NCI-H128 (cell line): ENCODE measurements around the gene LAMB3.

Experiments used
- DNase-seq: peaks from one replicate; lab custom pipeline; 2025; ENCODE audit not compliant: unreplicated experiment; lab: John Stamatoyannopoulos, UW

LAMB3 gene

DNA sequence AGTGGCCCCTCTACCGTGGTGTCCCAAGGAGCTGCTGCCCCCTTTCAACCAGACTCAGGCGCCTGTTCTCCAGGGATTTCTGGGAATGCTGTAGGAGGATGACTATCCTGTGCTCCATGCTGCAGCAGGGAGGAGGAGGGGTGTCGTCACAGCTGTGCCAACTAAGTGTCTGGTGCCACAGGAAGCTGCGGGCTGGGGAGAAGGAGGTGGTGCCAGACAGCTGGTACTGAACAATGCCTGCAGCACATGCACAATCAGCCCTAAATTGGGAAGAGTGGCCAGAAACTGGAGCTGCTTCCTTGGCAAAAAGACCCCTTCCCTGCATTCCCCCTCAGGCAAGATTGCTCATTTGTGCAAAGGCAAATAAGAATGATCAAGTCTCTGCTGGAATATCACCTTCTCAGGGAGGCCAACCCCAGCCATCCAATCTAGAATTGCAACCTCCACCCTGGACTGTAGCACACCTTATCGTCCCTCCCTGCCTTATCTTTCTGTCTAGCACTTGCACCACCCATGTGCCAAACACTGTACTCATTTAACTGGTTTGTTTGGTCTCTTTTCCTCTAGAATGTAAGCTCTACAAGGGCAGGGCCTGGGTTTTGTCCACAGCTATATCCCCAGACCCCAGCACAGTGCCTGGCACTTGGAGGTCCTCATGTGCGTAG is 33.3 kb downstream of the LAMB3 start:
- DNase-seq = no peak

DNA sequence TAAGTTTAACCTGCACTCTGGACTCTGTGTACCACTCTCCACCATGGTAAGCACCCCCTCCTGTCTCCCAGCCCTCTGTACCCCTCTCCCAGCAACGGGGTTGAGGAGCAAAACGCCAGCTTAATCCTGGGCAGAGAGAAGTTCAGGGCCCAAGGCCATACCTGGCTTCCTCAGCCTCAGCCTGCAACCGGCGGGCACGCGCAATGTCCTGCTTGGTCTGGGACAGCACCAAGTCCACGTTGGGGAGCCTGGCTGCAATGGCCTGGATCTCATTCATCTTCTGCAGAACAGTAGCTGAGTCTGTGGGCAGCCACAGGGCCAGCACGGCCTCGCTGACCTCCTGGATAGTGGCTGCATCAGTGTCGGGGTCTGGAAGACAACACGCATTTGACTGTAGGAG is 33.9 kb downstream of the LAMB3 start:
- DNase-seq = no peak

DNA sequence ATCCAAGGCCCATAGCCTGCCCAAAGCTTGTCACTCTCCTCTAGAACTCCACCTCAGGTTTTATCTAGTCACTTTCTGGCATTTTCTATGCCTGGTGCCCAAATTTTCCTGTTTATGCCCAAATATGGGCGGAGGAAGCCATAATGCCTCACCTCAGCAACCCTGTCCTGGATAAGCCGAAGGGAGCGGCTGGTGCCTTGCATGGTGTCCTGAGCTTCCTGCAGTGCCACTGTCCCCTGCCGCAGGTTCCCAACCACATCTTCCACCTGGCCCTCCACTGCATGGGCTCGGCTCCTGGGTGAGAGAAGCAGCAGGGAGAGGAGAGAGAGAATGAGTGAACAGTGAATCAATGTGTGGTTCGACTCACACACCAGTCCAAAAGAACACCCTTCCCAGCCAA is 34.5 kb downstream of the LAMB3 start:
- DNase-seq = no peak

DNA sequence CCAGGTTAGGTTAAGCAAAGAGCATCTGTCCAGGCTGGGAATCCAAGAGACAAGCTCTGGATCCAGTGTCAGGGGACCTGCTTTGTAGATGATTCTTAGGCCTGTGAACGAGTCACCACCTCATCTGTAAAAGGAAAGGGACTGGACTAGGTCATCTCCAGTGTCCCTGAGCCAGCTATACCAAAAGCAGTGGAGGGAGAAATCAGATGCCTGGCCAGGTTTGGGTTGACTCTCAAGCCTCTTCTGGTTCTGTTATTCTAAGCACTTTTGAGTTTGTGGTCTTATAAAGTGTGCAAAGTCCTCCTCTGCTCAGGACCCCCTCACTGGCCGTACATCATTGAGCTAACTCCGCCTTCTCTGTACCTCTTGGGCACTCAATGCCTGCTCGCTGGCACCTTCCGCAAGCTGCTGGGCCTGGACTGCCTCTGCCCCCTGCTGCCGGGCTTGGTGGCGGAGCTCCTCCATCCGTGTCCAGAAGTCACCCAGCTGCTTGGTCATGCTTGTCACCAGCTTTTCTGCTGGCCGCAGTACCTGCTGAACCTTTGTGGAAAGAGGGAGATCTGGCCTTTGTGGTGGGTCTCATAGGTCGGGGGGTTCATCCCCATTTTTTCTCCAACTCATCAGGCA is 35.1 kb downstream of the LAMB3 start:
- DNase-seq = no peak

DNA sequence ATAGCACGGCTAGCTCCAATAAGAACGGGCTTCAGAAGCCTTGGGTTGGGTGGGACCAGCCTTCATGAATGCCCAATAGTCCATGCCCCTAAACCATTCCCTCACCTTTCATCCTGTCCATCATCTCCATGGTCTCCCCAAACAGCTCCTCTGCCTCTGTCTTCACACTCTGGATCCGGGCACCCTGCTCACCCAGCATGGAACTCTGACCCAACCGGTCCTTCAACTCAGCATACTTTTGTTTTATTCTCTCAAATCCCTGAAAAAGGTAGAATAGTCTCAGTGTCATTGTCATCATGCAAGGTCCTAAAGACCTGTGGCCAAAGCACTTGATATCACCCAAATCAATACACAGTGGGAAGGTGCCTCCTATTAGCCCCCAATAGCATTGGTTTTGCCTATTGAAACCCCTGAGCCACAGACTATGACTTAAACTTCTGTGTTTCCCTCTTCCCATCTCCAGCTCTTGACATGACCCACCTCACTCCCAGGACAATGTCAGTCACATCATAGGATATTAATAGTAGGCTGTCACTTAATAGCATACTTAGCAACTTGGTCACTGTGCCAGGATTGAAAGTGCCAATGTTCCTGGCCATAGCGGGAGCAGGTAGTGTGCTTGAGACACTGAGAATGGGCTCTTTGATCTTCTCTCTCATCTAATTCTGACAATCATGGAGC is 35.7 kb downstream of the LAMB3 start:
- DNase-seq = no peak

DNA sequence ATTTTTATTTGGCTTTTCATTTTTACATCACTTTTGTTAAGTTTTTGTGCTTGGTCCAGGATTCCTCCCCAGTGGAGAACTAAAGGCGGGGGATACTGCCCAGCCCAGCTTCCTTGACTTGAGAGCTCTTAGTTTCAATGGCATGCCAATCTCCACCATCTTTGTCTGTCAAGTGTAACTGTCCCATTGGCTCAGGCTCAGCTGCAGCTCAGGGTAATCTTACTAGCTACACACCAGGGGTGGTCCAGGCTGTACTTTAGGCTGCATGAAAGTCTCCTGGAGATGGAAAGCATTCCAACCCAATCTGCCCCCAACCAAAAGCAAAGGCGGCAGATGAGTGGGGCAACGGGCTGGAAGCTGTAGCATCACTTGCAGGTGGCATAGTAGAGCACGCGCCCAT is 37.3 kb downstream of the LAMB3 start:
- no peak for DNase-seq

DNA sequence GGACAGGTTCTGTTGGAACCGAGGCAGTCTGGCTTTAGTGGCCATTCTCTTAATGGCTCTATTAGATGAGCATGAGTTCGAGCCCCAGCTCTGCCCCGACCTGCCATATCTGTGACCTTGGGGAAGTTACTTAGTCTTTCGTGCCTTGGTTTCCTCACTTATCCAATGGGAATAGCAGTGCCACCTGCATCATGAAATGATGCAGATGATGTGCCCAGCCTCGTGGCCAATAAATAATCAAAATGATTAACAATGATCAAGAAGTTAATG is 38.1 kb downstream of the LAMB3 start:
- DNase-seq = no peak

DNA sequence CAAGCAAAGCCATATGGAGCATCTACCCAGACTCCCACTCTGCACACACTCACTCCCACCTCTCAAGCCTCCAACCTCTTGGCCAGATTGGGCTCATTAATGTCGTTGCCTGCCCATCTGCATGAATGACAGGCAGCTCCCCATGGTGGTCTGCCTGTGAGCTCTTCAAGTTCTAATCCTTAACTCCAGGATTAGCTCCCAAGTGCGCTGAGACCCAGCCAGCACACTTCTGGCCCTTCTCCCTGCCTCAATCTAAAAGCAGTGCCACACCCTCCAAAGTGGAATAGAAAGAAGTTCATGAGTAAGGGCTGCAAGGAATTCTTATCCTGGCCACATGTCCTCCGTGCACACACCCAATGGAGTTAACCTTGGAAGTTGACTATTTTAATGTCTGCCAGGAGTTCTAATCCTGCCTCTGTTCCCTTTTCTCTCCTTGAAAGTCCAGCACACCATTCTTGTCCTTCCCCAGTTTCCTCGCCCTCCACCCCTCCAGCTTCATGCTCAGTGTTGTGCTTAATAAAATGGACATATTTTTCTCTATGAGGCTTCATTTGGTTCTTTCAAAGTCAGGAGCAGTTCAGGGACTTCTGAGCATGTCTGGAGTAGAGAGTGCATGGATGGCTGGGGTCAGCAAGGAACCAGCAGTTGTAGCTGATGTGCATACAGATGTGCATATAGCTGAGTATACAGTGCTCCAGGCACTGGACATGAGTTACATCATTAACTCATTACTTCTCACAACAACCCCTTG is 38.6 kb downstream of the LAMB3 start:
- DNase-seq = no peak

DNA sequence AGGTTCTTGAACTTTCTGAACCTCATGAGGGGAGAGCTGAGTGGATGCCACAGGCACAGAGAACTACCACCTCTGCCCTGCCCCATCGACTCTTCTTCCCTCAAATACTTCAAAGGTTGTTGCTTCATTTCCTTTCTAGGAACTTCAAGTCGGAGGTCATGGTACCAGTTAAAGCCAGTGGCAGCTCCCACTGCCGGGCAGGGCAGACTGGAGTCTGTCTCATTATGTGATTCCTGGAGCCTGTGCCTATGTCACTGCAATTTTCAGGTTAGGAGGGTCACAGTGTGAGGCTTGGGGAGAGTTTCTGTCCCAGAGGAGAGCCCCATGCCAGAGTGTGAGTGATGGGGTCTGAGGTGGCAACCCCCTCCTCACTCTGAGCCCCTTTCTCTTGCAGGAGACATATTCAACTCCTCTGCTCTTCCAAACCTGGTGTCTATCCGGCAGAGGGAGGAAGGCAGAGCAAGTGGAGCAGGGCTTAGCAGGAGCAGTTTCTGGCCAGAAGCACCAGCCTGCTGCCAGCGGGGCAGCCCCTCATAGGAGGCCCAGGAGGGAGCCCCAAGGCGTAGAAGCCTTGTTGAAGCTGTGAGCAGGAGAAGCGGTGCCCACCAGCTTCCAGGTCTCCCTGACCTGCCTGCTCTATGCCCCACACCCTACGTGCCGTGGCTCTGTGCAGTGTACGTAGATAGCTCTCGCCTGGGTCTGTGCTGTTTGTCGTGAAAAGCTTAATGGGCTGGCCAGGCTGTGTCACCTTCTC is 39.4 kb downstream of the LAMB3 start:
- DNase-seq = no peak

DNA sequence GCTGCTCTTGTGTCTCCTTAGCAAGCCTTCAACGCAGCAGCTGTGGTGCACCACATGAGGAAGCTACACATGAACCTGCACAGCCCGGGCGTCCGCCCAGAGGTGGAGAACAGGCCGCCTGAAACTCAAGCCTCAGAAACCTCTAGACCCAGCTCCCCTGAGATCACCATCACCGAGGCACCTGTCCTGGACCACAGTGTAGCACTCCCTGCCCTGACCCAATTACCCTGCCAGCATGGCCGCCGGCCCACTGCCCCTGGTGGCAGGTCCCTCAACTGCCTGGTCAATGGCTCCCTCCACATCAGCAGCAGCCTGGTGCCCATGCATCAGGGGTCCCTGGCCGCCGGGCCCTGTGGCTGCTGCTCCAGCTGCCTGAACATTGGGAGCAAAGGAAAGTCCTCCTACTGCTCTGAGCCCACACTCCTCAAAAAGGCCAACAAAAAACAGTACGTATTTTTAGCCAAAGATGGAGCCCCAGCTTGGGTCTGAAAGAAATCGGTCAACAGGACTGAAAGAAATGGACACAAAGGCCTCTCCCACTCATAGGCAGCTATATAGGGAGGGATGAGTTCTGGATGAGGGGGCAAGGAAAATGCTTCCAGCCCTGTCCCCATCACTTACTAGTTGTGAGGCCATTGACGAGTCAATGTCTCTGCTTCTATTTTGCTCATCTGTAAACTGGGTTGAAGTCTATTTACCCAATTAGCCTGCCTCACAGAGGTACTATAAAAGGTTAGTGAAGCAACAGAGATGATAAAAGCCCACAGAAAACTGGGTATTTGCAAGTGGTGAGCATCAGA is 40.3 kb downstream of the LAMB3 start:
- no peak for DNase-seq

DNA sequence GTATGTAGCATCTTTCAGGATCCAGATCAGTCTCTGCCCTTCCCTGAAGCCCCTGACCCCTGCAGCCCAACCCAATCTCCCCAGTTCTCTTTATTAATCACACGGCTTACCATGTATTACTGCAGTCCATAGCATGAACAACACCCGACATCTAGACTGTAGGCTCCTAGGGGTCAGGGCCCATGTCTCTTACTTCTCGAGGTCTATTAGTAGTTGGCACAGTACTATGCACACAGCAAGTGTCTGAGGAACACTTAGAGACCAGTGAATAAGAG is 41.7 kb downstream of the LAMB3 start:
- no peak for DNase-seq

DNA sequence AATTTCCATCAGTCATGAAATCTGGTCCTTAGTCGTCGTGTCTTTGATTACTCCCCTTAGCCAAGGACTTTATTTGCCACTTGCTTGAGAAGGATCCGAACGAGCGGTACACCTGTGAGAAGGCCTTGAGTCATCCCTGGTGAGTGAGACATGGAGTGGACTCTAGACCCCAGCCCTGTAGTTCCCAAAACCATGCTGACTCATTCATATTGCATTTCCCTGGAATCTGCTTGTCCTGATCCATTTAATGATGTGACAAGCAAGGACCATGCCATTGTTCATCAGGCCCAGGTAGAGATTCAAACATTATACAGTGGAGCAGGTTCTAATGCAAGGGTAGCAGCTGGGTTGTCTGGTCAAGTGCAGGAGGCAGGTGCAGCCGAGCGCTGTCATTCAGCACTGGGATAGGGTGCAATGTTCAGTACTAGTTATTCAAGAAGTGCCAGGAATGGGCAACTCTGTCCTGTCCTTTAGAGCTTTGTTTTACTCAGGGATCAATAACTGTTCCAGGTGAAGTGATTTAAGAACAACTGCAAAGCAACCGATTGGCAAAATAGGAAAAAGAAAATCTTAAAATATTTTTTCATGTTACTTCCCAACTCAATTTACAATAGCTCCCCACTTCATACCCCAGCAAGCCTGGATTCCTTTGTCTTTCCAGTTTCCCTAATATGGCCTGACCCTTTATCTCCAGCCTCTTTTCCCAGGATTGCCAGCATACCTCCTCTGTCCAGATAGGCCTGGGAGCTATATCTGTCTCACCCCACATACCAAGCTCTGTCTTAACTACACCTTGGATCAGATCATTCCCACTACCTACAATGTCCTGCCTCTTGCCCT is 42.2 kb downstream of the LAMB3 start:
- no peak for DNase-seq

DNA sequence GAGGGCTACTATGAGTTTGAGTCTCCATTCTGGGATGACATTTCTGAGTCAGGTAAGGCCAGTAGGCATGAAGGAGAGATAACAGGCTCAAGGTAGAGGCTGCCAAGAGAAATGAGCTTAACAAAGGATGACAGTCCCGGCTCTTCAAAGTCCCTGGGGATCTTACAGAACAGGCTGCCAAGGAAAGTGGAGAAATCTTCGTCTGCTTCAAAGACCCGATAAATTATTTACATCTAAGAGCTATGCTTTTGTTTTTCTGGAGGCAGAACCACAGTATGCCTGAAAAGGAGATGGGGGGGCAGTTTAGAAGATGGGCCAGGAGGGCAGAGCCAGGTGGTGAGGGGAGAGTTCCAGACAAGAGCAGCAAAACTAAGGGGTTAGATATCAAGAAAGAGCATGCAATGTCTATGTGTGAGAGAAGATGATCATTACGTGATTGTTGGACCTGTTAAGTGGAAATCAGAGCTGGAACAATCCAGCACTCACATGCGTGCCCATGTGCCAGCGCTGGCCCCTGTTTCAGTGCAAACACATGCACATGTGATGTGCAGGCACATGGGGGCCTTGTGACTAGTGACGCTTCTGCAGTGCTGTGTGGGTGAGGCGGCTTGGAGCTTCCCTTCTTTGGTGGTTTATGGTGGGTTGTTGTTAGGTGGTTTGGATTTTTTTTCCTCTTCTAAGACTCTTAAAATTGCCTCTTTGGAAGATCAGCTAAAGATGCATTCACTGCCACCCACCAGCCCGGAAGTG is 43.0 kb downstream of the LAMB3 start:
- DNase-seq = no peak

DNA sequence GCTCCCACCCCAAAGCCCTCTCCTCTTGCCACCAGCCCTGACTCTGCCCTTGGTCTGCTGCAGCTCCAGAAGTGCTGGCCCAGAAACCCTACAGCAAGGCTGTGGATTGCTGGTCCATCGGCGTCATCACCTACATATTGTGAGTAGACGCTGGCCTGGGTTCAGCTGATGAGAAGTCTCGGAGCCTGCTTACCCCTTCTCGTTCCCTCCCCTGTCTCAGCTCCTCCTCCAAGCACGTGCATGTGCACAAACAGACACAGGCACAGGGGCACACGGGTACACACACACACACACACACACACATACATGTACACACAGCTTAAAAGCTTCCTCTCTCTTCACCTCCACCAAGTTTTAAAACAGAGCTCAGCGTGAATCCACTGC is 44.4 kb downstream of the LAMB3 start:
- no peak for DNase-seq

DNA sequence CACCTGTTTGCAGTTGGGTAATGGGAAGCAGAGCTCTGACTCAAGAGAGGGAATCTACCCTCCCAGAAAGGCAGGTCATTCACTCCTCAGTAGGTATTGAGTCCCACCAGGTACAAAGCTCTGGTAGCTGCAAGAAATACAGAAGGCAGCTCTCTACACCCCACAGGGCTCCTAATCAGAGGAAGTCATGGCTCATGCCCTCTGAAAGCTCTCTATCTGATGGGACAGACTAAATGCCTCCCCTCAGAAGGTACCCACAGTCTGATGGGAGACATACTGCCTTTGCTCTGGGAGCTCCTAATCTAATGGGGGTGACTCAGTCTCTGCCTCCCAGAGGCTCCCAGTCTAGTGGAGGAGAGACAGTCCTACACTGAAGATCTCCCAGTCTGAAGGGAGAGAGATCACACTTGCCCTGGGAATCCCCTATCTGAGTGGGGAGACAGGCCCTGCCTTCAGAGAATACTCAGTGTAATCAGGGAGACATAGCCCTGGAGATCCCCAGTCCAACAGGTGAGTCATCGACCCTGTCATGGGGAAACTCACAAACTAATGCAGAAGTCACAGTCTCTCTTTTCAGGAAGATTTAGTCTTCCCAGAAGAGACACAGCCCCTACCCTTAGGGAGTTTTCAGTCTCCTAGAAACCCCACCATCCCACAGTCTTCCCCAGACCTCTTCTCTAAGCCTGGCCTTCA is 45.0 kb downstream of the LAMB3 start:
- DNase-seq = no peak

DNA sequence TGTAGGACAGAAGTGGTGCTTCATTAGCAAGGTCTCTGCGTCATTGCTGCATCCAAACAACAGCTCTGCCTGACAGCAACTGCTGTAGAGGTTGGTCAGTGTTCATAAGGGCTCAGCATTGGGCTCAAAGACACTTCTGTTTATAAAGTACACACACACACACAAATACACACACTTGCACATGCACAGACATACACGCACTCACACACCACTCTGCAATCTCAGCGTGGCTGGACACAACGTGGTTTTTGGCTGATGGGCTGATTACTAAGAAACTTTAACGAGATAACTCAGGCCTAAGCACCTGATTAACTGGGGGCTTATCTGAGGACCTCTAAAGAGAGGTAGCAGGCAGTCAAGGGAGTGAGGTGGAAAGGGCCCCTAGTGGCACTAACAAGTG is 48.3 kb downstream of the LAMB3 start:
- no peak for DNase-seq

DNA sequence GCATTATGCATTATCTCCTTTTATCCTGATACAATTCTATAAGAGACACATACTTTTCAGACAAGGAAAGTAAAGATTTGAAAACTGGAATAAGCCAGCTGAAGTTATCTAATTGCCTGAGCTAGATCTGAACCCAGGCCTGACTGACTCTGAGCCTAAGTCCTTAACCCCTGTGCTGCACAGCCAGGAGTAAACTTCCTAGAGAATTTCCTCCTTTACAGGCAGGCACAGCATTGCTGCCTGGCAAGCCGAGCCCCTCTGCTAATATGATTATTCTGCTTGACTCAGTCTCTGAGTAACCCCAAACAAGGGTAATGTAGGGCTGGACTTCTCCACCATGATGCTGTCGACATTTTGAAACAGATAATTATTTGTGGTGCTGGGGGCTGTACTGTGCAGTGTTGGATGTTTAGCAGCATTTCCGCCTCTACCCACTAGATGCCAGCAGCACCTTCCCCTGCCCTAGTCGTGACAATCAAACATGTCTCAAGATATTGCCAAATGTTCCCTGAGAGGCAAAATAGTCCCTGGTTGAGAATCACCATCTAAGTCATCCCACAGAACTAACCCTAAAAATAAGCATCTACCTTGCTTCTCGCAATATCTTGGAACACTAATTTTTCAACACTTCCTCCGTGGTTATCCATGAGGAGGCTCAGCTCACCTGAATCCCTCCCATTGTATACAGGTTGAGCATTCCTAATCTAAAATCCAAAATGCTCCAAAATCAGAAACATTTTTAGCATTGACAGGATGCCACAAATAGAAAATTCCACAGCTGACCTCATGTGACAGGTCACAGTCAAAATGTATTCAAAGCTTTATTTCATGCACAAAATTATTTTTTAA is 50.2 kb downstream of the LAMB3 start:
- no peak for DNase-seq

DNA sequence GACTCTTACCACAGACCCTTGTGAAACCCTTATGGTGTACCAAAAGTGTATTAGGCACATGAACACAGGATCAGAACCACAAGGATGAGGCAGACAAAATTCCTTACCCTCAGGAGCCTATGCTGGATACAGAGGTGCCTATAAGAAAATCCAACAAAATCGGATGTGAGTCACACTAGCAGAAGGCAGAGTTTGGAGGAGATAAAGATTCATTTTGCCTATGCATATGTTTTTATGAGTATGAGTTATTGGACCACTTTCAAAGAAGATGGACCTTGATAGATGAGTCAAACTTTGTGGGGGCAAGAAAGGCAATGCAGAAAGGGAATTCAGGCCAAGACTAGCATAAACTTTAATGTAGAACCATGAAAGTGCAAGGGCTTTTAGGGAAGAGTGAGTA is 51.7 kb downstream of the LAMB3 start:
- no peak for DNase-seq
